ENCODE data around the gene KCTD21.
"Not testable (repeated sequence)": the region's sequence is repeated elsewhere in the genome, so short reads cannot be mapped to it uniquely, and the experiment has no call there.

KCTD21 gene

DNA sequence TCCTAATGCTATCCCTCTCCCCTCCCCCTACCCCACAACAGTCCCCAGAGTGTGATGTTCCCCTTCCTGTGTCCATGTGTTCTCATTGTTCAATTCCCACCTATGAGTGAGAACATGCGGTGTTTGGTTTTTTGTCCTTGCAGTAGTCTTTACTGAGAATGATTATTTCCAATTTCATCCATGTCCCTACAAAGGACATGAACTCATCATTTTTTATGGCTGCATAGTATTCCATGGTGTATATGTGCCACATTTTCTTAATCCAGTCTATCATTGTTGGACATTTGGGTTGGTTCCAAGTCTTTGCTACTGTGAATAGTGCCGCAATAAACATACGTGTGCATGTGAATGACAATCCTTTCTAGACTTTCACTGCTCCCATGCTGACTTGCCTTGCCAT lies 12.6 kb downstream of the KCTD21 start:
- not testable (repeated sequence) for DNase-seq (ENCODE audit: low read depth in 2 of 2)

DNA sequence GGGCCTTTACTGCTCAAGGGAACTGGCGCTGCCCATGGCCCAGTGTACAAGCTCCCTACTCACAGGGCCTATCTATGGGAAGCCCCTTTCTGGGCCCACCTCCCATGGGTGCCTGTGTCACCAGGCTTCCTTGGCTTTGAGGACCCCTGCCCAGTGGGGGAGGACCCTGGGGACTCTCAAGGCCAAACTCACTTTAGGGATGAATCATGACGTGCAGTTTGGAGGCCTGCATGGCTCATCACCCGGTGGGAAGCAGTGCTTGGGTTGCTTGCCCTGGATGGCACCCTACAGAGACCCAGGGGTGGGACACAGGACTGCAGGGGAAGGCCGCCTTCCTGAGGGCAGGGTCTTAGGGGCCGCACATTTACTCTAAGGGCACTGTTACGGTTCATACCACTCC lies 16.5 kb downstream of the KCTD21 start:
- DNase-seq (ENCODE audit: low read depth in 2 of 2), result no peak

DNA sequence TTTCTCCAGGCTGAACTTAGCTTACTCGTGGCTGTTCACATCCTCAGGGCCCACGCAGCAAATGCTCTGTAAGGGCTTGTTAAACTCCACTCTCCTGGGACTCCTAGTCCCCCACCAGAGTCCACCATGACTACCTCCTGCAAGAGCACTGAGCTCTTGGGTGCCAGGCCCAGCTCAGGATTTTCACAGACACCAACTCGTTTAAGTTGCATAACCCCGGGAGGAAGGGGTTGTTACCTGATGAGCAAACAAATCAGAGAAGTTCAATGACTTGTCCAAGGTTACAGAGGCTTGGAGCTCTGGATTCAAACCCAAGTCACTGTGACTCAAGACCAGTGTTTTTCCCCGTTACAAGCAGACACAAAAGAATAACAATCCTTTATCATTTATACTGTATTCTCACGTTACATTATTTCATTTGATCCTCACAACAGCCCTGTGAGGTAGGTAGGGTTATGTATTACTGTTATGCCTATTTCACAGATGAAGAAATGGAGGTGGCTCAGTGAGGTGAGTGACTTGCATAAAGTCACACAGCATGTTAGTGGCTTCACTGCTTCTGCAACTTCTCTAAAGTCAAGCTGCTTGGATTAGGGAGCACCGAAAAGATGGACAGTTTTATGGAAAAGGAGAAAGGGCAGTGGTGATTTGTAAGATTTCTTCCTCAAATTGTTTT lies 17.4 kb downstream of the KCTD21 start:
- DNase-seq (ENCODE audit: low read depth in 2 of 2), result no peak

DNA sequence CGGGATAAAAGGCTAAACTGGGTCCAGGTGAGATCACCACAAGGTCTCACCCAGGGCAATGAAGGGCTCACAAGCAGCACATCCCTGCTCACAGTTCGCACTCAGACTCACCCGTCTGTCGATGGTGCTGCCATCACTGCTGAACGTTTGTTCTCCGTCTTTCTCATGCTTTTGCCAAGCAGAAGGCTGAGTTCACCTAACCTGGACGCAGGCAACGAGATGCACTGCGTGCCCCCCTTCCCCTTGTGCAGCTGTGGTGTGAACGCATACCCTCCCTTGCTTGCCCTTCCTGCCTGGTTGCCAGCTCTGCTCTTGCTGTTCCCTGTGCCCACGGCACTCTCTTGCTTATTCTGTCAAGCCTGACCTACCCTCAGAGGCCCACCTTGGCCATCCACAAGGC lies 18.0 kb downstream of the KCTD21 start:
- no peak for DNase-seq (ENCODE audit: low read depth in 2 of 2)

DNA sequence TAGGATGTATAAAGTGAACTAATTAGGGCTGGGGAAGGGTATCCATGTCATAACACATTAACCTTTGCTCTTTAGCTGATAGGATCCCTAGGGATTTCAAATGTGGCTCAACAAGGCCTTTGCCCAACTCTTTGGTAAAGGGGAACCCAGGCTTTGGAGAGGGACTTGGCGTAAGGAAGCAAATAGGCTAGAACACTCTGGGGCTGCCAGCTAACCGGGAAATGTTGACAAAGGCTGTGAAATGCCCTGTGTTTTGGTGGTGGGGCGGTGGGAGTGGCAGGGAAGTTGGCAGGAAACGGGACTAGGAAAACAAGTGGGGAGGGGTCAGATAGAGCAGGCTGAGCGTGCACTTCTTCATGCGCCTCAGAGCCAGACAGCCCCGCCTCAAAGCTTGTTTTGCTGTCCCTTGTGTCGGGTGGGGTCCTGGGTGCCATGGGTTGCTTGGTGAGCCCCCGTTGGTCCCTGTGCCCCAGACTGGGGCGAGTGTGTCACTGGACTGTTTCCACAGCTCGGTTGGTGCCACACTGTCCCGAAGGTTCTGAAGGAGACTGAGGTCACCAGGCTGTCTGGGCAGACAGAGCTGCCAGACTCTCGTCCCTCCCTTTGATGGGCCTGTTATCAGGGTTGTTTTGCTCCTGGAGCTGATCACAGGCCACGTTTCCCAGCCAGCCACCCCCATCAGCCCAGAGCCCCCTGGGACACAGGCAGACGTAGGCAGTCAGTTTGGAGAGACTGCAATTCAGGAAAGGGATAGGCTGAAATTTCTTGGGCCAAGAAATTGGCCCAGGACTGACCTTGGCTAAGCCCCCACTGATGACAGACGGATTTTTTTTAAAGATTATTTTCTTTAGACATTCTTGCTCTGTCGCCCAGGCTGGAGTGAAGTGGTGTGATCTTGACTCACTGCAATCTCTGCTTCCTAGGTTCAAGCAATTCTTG lies 19.6 kb downstream of the KCTD21 start:
- no peak for DNase-seq (ENCODE audit: low read depth in 2 of 2)

DNA sequence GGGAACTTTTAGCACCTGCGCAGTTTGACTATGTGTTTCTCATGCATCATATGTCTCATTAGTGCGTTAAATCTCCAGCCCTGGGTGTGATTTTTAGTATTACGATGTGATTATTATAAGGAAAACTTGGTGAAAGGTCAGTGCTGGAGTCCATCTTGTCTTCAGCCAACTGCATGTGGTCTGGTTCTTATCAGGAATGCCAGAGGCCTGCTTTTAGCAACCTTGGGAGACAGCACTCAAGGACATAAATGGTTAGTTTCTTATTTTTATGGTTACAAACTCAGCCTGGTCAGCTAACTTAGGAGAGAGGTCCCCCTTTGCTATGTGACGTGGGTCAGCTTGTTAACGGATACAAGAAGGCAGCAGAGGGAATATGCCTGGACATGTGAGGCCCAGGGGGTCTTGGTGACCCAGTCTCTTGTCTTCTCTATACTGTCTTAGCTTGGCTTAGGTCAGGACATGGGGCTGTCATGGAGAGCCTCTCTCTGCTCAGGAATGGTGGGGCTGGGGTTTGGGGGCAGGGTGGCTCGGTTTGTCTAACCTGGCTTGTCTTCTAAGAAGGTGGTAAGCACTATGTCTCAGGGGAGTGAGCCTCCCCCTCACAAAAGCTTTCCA lies 21.5 kb downstream of the KCTD21 start:
- no peak for DNase-seq (ENCODE audit: low read depth in 2 of 2)

DNA sequence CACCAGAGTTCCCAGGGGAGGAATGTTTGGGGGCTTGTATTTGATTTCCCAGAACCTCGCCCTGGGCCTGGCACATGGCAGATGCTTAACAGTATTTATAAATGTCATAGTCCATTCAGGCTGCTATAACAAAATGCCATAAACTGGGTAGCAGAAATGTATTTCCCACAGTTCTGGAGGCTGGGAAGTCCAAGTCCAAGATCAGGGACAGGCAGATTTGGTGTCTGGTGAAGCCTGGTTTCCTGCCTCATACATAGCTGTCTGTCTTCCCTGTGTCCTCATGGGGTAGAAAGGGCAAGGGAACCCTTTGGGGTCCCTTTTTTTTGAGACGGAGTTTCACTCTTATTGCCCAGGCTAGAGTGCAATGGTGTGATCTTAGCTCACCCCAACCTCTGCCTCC lies 24.0 kb downstream of the KCTD21 start:
- DNase-seq (ENCODE audit: low read depth in 2 of 2), result no peak

DNA sequence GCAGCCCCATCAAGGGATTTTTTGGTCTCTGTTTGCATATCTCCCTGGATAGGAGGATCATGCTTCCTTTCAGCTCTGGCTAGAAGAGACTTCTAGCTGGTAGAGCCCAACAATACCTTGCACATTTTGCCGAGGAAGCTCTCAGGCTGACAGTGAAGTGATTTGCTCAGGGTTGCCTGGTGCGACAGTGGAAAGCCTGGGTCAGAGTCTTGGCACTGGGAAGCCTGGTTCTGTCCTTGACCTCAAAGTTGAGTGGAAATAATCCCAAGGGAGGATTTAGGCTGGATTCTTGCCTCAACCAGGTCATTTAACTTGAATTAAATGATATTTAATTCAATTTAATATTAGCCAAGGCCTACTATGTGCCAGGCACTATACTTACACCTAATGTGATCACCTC lies 24.6 kb downstream of the KCTD21 start:
- no peak for DNase-seq (ENCODE audit: low read depth in 2 of 2)

DNA sequence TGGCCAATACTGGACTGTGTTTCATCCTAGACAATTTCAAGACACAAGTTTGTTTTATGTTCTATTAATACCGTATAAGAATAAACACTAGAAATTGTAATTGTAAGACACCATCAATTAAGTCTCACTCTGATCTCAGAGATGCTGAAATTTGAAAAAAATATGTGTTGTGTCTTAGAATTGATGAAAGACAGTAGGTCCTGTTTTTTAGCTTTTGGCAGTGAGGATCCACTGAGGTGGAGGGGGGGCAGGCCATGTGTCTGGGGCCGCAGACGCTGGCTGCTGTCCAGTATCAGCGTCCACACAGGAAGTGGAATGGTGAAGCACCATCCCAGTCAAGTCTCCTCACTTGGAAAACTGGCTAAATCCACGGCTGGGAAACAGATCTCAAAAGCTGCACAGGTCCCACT lies 26.5 kb downstream of the KCTD21 start:
- DNase-seq (ENCODE audit: low read depth in 2 of 2), result no peak

DNA sequence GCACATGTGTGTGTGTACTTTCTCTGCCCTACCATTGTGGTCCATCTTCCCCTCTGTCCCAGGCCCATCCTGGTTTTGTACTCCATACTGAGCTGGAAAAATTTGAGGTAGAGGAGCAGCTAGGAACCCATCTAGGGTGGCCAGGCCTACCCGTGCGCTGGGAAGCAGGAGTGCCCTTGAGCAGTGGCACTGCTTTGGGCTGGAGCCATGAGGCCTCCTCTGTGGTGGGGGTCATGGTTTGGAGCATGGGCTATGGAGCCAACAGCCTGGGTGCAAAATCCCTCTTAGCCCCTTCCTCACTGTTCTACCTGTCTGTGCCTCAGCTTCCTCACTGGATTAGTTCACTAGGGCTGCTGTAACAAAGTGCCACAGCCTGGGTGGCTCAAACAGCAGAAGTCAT lies 27.1 kb downstream of the KCTD21 start:
- no peak for DNase-seq (ENCODE audit: low read depth in 2 of 2)

DNA sequence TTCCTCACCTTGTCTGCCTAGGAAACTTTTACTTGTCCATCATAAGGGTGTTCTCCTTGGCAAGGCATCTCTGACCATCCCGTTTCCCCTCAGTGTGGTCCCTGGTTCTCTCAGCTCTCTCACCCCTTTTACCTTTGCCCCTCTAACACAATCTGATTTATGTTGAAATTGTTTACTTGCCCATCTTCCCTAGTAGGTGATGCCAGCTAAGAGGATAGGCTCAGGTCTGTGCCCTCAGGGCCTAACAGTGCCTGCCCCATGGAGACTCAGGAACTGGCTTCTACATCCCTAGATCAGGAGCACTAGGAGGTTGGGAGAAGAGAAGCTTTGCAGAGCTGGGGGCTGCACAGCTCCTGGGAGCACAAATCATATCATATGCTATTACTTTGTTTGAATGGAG lies 27.9 kb downstream of the KCTD21 start:
- no peak for DNase-seq (ENCODE audit: low read depth in 2 of 2)

DNA sequence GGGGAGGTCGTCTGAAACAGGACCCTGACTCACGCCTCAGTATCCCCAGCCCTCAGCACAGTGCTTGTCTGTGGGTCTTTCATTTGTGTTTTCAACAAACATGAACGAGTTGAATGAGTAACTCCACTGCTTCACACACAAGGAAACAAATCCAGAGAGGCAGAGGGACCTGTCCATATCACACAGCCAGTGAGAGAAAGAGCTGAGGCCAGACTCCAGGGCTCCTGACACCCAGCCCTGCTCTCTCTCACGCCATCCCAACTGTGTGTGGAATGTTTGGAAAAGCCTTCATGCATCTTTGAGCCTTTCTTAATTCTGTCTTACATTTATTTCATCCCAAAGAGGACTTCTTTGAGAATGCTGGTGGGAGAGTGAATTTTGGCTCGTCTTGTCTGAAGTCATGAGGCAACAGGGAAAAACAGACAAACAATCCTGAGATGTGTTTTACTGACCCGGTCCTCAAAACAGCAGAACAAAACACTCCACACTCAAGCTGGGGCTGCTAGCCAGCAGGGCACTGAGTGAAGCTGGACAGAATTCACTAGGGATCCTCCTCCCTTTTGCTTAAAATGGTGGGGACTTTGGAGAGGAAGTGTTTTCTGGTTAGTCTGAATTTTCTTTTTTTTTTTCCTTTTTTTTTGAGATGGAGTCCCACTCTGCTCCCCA lies 29.3 kb downstream of the KCTD21 start:
- DNase-seq (ENCODE audit: low read depth in 2 of 2), result no peak

DNA sequence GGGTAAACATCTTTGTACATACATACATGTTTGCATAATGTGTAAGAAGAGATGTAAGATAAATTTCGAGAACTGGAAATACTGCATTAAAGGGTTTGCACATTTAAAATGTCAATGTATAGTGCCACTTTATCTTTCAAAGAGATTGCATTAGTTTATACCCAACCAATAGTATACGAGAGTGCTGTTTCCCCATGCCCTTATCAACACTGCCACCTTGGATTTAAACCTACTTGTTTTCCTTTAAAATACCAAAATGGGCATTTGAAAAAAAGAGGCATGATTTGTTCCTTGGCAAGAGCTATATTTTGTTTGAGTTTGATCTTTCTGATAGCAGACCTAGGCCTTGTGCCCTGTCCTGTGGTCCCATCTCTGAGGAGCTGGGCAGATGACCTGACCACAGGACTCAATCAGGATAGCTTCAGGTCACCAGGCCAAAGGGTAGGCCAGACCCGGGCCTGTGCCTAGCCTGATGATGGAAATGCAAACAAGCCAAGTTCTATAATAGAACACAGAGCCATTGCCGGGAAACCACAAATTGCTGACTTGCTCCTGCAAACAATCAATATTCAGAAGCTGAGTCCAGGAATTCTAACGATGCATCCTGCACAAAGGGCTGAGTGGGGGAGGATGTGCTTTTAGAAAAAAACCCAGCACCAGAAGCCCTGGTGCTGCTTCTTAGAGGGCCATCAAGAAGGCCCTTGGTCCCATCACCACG lies 32.1 kb downstream of the KCTD21 start:
- no peak for DNase-seq (ENCODE audit: low read depth in 2 of 2)

DNA sequence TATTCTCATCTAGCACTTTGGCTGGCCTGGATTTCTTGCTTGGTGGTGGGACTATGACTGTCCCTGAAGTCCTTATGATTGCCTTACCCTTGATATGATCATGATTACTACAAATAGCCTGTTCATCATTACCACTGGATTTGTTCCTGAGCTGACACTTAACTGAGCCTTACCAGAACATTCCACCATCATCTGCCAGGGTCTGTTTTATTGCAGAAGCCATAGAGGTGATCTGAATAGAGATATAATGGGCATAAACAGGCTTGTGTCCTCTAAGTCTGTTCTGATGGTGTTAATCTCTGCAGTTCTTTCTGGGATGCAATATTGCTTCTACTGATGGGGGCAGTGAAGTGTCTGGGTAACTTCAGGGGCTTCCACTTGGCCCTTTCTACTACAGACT lies 36.6 kb downstream of the KCTD21 start:
- DNase-seq (ENCODE audit: low read depth in 2 of 2), result no peak

DNA sequence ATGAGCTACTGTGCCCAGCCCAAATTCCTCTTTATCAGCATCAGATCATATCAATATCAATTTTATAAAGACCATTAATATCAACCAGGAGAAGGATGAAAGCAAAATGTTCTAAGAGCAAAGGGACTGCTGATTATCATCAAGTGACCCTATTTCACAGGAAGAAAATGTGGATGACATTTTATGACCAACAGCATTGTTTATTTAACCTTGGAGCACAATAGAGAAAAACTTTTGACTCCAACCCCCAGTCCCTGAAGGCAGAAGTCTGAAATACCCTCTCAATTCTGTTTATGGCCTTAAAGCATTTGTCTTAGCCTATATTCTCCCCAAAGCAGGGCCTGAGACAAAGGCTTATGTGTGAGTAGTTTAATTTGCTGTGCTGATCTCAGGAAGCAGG lies 37.7 kb downstream of the KCTD21 start:
- DNase-seq (ENCODE audit: low read depth in 2 of 2), result no peak

DNA sequence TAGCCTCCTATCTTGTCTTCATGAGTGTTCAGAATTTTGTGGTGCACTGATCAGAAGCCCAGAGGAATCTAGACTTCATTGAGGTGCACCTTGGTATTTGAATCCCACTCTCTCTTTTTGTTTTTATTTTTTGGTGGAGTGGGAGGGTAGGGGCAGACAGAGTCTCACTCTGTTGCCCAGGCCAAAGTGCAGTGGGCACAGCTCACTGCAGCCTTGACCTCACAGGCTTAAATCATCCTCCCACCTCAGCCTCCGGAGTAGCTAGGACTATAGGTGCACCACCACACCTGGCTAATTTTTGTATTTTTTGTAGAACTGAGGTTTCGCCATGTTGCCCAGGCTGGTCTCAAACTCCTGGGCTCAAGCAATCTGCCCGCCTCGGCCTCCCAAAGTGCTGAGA lies 38.1 kb downstream of the KCTD21 start:
- DNase-seq (ENCODE audit: low read depth in 2 of 2), result no peak

DNA sequence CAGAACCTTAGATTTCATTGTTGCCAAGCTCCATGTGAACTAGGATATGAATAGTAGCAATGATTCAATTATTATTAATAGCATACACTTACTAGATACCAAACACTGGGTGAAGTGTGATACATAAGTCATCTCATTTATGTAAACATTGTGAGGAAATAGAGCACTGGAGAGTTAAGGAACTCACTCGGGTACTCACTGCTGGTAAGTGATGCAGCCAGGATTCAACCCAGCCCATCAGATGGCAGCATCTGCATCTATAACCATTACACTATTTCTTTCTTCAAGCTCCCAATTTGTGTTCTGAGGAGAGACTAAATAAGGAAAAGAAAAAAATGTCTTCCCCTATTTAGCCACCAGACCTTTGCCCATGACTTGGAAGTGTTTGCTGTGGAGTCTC lies 38.8 kb downstream of the KCTD21 start:
- DNase-seq (ENCODE audit: low read depth in 2 of 2), result no peak

DNA sequence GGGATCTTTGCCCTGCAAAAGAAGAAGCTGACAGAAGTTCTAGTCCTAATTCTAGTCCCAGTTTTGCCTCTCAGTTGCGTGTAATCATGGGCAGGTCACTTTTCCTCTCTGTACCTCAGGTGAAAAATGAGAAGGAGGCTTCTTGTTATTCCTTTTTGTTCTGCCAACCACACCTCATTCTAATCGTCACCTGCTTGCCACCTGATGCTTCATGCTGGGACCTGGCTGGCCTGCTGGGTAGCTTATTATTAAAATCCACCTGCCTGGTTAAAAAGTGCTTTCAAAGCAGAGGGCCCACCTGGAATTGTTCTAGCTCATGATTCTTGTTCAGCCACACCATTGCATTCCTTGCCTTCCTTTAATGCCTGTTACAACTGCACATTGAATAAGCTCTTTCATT lies 40.6 kb downstream of the KCTD21 start:
- DNase-seq (ENCODE audit: low read depth in 2 of 2), result no peak

DNA sequence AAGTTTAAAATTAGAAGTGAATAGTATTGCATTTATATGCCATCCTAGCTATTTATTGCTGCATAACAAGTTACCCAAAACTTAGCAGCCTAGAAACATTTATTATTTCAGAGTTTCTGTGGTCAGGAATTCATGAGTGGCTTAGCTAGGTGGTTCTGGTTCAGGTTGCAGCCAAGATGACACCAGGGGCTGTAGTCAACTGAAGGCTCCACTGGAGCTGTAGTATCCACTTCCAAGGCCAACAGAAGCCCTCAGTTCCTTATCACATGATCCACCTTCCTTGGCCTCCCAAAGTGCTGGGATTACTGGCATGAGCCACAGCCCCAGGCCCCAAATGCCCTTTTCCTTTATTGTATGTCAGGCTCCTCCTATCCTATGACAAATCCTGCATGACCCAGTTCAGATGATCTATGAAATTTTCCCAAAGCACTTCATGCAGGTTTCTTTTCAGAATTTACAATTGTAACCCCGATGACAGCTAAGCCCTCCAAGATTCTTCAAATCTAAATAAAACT lies 42.9 kb downstream of the KCTD21 start:
- DNase-seq (ENCODE audit: low read depth in 2 of 2), result no peak

DNA sequence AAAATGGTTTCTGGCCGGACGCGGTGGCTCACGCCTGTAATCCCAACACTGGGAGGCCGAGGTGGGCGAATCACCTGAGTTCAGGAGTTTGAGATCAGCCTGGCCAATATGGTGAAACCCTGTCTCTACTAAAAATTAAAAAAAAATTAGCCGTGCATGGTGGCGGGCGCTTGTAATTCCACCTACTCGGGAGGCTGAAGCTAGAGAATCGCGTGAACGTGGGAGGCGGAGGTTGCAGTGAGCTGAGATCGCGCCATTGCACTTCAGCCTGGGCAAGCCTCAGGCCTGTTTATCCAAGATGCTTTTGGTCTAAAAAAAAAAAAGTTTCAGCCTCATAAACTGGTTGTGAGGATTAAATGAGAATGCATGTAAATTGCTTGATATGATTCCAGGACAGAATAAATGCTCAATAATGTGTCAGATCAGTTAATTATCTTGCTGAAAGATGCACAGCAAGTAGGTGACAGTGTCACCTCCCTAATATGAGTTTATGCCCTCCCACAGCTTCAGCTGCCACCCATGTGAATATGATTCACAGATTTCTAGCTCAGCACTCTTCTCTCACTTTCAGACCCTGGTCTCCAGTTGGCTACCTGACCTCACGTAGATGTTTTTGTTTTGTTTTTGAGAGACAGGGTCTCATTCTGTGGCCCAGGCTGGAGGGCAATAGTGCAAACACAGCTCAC lies 47.9 kb downstream of the KCTD21 start:
- DNase-seq (ENCODE audit: low read depth in 2 of 2), result no peak

All from stimulated activated CD8-positive, alpha-beta memory T cell treated with anti-CD3 and anti-CD28 coated beads, Interleukin-2, amount 100 ng/mL, for 48 hours (primary cell).